GM19328 (cell line): ENCODE results near the gene ZNRF3.

Experiments used
- ATAC-seq: cut with Tn5 transposase; IDR thresholded peaks from one replicate; pipeline ENCODE4 v1.9.1; 2021; ENCODE audit warnings: mild to moderate bottlenecking, moderate library complexity; ENCODE audit not compliant: unreplicated experiment

Gene ZNRF3

GRCh38 chr22:29055192-29055830, 171.9 kb downstream of the ZNRF3 start:
- ATAC-seq = no peak

GRCh38 chr22:29056472-29056871, 173.1 kb downstream of the ZNRF3 start:
- no peak for ATAC-seq

GRCh38 chr22:29060251-29060869, 177.0 kb downstream of the ZNRF3 start:
- no peak for ATAC-seq

- ATAC-seq = no peak
These were observed 177.6 kb downstream of the ZNRF3 start for GRCh38 chr22:29060931-29061330.

- no peak for ATAC-seq
These were observed 178.4 kb downstream of the ZNRF3 start, which contains the start of gene C22orf31 for GRCh38 chr22:29061773-29062172. Gene C22orf31 (minus strand): TSS chr22:29061831. CDS start chr22:29061792, 39 bp downstream.

- ATAC-seq = no peak
These were observed 179.0 kb downstream of the ZNRF3 start for GRCh38 chr22:29062286-29062821.

GRCh38 chr22:29065468-29066190, 182.3 kb downstream of the ZNRF3 start:
- ATAC-seq = no peak

GRCh38 chr22:29069463-29069862, 186.1 kb downstream of the ZNRF3 start:
- ATAC-seq = no peak

- ATAC-seq = no peak
These were observed 187.1 kb downstream of the ZNRF3 start for GRCh38 chr22:29070490-29070889.

GRCh38 chr22:29071261-29072045, 188.1 kb downstream of the ZNRF3 start:
- ATAC-seq = no peak

- ATAC-seq = peak; percentile 77
These were observed 189.0 kb downstream of the ZNRF3 start for GRCh38 chr22:29072193-29072978.

GRCh38 chr22:29072979-29073617, 189.7 kb downstream of the ZNRF3 start, which contains the start of gene KREMEN1:
Gene KREMEN1 (plus strand): TSS chr22:29073035. CDS start chr22:29073131, 96 bp downstream.
- no peak for ATAC-seq

- ATAC-seq = no peak
These were observed 190.4 kb downstream of the ZNRF3 start for GRCh38 chr22:29073618-29074275.

- ATAC-seq = no peak
These were observed 191.0 kb downstream of the ZNRF3 start for GRCh38 chr22:29074276-29074772.

- ATAC-seq = no peak
These were observed 194.9 kb downstream of the ZNRF3 start for GRCh38 chr22:29078036-29078868.

- no peak for ATAC-seq
These were observed 195.5 kb downstream of the ZNRF3 start for GRCh38 chr22:29078869-29079207.

- ATAC-seq = no peak
These were observed 196.0 kb downstream of the ZNRF3 start for GRCh38 chr22:29079218-29079901.
